Thymus (tissue), 11 donors: Measurements from ENCODE around the gene ESPN. TPM values are rescaled to one million over a fixed set of nuclear protein-coding genes. Genes with fewer than 3 reads are reported as not detected.
"Not testable (repeated sequence)": the region's sequence is repeated elsewhere in the genome, so short reads cannot be mapped to it uniquely, and the experiment has no call there.

Experiments
- DNase-seq, 9 donors: peaks; one replicate each; pipeline ENCODE4 v3.0.0-alpha.2; 2013; ENCODE audit warnings: low spot score in 9 of 9, low read depth in 6 of 9, missing footprints in 1 of 9
- H3K27ac ChIP-seq, 2 donors: one replicate each; pipeline ENCODE4 v1.5.1; 2013; ENCODE audit warnings: control low read depth in 1 of 2, low read depth in 1 of 2, low read length in 1 of 2, mild to moderate bottlenecking in 1 of 2, moderate library complexity in 1 of 2
- H3K27me3 ChIP-seq, 2 donors: one replicate each; pipeline ENCODE4 v1.5.1; 2013; ENCODE audit warnings: low read length in 1 of 2; ENCODE audit not compliant: control insufficient read depth in 2 of 2, insufficient read depth in 1 of 2
- H3K36me3 ChIP-seq, 2 donors: one replicate each; pipeline ENCODE4 v1.5.1; 2013; ENCODE audit warnings: low read length in 1 of 2, mild to moderate bottlenecking in 1 of 2, moderate library complexity in 1 of 2; ENCODE audit not compliant: control insufficient read depth in 2 of 2, insufficient read depth in 2 of 2
- H3K4me1 ChIP-seq, 2 donors: one replicate each; pipeline ENCODE4 v1.5.1; 2013; ENCODE audit warnings: low read length in 2 of 2; ENCODE audit not compliant: control insufficient read depth in 2 of 2, insufficient read depth in 2 of 2
- H3K4me3 ChIP-seq, 2 donors: one replicate each; pipeline ENCODE4 v1.5.1; 2013; ENCODE audit warnings: low read length in 2 of 2, control low read depth in 1 of 2, mild to moderate bottlenecking in 1 of 2
- H3K9me3 ChIP-seq, 2 donors: one replicate each; pipeline ENCODE4 v1.5.1; 2013; ENCODE audit warnings: low read length in 1 of 2, mild to moderate bottlenecking in 1 of 2; ENCODE audit not compliant: control insufficient read depth in 2 of 2, insufficient read depth in 1 of 2
- WGBS: extraction: QIAGEN DNeasy Blood & Tissue Kit; methylation state at CpG from one replicate; pipeline ENCODE4 v1.1.7; 2013; 5-methylcytosine and 5-hydroxymethylcytosine counted together
- polyA plus RNA-seq: library from polyadenylated mRNA; stranded (reverse); fragments of 200-250 nt; gene quantifications from one replicate; pipeline ENCODE4 v1.2.3, GENCODE V29; 2013
- total RNA-seq: library from RNA; stranded (reverse); fragments of 120-200 nt; gene quantifications from one replicate; pipeline ENCODE4 v1.2.4, GENCODE V29; 2013
- donor health status: healthy.

The ESPN gene
- total and polyA plus RNA-seq, 2 donors = 1.0 to 11.8 TPM

DNA sequence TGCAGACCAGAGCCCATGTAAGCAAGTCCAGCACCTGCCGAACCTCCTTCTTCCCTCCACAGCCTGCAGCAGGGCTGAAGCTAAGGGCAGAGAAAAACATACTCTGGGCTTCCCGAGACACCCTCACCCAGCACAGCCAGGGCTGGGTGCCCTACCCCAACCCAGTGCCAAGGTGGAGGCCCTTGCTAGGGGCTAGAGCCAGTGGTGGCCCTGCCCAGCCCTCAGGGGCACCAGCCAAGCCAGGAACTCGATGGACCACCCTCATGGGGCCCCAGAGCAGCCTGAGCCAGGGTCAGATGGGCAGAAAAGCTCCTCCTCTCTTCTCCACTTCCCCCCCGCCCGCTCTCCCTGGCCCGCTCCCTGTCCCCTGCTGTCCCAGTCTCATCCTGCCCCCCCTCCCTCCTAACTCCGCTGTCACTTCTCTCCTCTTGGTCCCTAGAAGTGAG is 25.5 kb downstream of the ESPN start:
- Histone ChIP-seq H3K9me3 (no peaks in the 10 kb centered on the region), H3K4me3 (no peak overlapping the region), H3K4me1 (peaks cover 0 to 3% of the 10 kb centered on the region in 2 donors), H3K36me3 (no peaks in the 10 kb centered on the region), H3K27me3 (peaks cover 70 to 95% of the 10 kb centered on the region in 2 donors), H3K27ac (no peak overlapping the region)
- 23% methylated on average over 7 of the region's 7 CpGs for WGBS
- DNase-seq = no peak

DNA sequence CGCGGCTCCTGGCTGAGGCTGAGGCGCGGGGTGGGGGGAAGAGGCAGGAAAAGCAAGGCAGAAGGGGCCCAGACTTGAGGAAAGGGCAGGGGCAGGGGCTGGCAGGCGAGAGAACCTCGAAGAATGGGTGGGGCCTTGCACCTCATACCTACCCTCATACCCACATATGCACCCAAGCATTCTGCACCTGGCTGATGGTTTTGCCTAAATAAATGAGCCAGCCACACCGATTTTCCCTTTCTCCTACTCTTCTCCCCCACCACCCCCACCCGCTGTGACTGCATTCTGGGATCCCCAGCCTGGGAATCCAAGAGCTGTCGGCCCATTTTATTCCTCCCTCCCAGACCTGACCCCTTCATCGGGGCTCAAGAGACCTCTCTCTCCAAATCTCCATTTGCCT is 25.9 kb downstream of the ESPN start:
- not testable (repeated sequence) for H3K36me3 ChIP-seq, H3K27ac ChIP-seq, H3K4me1 ChIP-seq, H3K9me3 ChIP-seq, DNase-seq, H3K4me3 ChIP-seq
- H3K27me3 ChIP-seq = peaks cover 71 to 92% of the 10 kb centered on the region in 2 donors
- 28% methylated on average over 10 of the region's 10 CpGs for WGBS

DNA sequence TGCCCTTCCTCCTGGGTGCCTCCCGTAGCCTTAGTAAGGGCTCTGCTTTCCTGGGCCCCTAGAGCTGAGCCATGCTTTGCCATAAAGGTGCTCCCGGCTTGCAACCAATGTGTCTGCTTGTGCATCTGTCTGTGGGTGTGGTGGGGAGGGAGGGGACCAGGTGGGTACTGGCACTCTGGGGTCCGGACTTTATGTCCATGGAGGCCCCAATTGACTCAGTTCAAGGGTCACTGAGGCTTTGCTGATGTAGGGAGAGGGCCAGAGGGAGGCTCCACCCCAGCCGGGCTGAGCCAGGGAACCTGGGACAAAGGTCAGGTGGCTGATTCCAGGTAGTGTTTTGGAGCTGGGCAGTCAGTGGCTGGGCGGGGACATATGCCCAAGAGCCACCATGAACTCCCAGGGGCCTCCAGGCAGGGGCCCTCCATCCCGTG is 26.4 kb downstream of the ESPN start:
- H3K36me3 ChIP-seq = no peaks in the 10 kb centered on the region
- H3K9me3 ChIP-seq = no peaks in the 10 kb centered on the region
- peaks cover 73 to 93% of the 10 kb centered on the region in 2 donors for H3K27me3 ChIP-seq
- no peak overlapping the region for H3K4me3 ChIP-seq
- WGBS = 85% methylated on average over 6 of the region's 6 CpGs
- H3K4me1 ChIP-seq = peaks cover 0 to 3% of the 10 kb centered on the region in 2 donors
- no peak for DNase-seq
- no peak overlapping the region for H3K27ac ChIP-seq

DNA sequence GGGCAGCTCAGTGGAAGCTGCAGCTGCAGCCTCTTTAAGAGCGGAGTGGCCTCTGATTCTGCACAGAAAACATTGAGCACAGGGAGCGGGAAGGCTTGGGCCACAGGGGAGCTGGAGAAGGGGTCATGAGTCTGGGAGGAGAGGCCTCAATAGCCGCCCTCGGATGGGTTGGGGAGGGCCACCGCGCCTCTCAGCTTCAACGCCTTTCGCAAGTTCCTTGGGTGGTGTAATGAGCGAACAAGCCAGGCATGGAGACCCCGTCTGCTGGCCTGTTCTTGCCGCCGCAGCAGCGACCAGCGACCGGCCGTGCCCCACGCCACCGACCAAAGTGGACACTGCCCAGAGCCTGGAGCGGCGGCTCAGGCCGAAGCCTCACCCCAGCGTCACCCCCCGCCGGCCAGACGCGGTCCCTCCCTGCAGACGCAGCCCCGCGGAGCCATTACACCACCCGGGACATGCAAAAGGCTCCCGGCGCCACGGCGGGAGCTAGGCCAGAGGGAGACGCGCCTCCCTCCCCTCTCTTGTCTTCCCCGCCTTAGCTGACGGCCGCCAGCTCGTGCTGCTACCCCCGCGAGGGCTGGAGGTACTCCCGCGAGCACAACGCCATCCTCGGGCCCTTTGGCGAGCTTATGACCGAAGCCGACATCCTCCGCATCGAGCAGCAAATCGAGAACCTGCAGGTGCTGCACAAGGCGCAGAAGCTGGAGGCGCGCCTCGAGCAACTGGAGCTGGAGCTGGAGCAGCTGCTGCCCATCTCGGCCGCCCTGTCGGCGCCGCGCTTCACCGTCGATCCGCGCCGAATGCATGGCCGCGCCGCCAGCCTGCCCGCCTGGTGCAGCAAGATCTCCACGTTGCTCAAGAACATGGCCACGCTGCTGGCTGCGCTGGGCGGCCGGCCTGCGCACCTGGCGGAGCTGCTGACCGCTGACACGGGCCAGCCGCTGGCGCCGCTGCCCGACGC is 29.6 kb downstream of the ESPN start:
- H3K4me1 ChIP-seq, H3K9me3 ChIP-seq, H3K27ac ChIP-seq, DNase-seq, H3K36me3 ChIP-seq, H3K4me3 ChIP-seq: not testable (repeated sequence)
- H3K27me3 ChIP-seq = peaks cover 61 to 89% of the 10 kb centered on the region in 2 donors
- 14% methylated on average over 85 of the region's 85 CpGs for WGBS

DNA sequence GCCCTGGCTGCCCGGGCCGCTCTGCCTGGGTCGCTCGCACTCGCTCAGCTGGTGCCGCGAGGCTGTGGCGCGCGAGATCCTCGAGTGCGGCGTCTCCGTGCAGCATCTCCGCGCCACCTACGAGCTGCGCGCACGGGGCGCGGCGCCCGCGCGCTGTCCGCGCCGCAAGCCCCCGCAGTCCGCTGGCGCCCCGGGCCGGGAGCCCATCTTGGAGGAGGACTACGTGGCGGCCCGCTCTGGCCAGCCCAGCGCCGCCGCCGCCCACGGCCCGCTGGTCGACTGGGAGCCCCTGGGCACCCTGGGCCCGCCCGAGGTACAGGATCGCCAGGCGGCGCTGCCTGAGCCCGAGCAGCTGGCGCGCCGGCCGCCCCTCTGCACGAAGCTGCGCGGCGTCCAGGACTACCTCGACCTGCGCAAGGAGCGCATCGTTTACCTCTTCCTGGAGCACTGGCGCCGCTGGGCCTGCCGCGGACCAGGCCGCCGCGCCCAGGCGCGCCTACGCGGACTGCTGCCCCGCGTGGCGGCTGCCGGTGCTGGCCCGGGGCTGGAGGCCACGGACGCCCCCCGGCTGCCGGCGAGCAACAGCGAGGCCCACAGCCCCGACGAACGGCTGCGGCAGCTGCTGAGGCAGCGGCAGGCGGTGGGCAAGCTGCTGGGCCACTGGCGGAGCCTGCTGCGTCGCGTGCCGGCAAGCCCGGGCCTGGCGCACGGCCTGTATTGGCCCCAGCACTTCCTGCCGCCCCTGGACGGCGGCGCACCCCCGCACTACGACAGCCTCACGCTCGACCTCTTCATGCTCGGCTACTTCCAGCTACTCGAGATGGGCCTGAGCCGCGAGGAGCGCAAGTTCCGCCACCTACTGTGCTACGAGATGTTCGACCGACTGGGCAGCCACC is 30.5 kb downstream of the ESPN start:
- 7% methylated on average over 115 of the region's 115 CpGs for WGBS
- peaks cover 0 to 7% of the 10 kb centered on the region in 2 donors for H3K4me1 ChIP-seq
- H3K27me3 ChIP-seq = peaks cover 54 to 89% of the 10 kb centered on the region in 2 donors
- no peaks in the 10 kb centered on the region for H3K9me3 ChIP-seq
- DNase-seq = no peak
- H3K4me3 ChIP-seq = no peak overlapping the region
- H3K36me3 ChIP-seq = no peaks in the 10 kb centered on the region
- no peak overlapping the region for H3K27ac ChIP-seq

DNA sequence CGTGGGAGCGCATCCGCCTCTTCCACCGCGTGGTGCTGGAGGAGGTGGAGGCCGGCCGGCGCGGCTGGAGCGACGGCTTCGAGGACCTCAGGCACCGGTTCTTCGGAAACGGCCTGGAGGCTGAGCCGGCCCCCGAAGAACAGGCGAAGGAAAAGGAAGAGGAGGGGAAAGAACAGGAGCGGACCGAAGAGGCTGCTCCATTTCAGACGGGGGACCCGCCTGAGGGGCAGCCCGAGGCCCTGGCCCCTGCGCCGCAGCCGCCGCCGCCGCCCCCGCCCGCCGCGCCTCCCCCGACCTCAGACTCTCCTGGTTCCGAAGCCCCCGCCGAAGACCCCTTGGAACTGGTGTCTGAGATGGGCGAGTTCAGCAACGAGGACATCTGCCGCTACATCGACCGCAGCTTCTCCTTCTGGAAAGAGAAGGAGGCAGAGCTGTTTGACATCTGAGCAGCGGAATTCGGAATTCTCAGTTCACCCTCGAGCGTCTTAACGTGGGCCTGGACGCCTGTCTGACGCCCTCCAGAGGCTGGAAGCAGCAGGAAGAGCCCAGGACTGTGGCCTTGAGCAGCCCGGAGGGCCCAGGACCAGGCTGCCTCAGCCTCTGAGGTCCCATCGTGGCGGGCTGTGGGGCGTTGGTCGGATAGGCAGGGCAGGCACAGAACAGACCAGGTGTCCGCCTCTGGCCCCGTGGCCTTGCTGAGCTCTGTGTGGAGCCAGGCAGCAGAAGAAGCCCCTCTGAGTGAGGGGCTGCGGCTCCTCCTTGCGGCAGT is 31.4 kb downstream of the ESPN start:
- not testable (repeated sequence) for H3K4me3 ChIP-seq

DNA sequence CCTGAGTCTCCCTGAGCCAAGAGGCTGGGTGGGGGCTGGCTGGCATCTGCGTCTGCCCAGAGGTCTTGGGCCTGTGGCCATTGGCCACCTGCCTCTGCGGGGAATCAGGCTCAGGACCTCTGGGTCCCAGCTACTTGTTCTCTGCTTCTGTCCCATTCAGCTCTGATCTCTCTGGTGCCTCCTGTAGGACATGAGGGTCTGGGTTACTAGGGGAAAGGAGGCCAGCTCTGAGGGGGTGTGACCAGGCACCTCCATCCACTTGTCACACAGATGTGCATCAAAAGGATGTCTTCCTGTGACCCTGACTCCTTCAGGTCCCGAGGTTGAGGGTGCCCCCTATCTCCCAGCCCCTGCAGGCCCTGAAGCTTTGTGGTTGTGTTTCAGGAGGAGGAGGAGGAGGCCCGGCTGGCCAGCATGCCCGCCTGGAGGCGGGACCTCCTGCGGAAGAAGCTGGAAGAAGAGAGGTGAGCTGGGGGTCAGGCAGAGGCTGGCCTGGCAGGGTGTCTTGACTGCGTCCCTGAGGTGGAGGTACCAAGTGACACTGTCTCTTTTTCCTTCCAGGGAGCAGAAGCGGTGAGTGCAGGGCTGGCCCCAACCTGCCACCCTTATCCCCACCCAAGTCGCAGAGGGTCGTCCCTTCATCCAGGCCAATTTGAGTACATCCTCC is 32.4 kb downstream of the ESPN start:
- Histone ChIP-seq H3K9me3 (no peaks in the 10 kb centered on the region), H3K4me1 (peaks cover 0 to 15% of the 10 kb centered on the region in 2 donors), H3K27me3 (peaks cover 53 to 89% of the 10 kb centered on the region in 2 donors), H3K36me3 (no peaks in the 10 kb centered on the region), H3K27ac (no peak overlapping the region), H3K4me3 (no peak overlapping the region)
- DNase-seq = no peak
- WGBS = 90% methylated on average over 11 of the region's 11 CpGs

More for the DNA sequence above, 31.4 kb downstream of the ESPN start:
- H3K27me3 ChIP-seq = peaks cover 60 to 89% of the 10 kb centered on the region in 2 donors
- H3K4me1 ChIP-seq = peaks cover 0 to 15% of the 10 kb centered on the region in 2 donors
- H3K36me3 ChIP-seq, H3K9me3 ChIP-seq, DNase-seq, H3K27ac ChIP-seq: not testable (repeated sequence)
- whole genome bisulfite sequencing = 29% methylated on average over 58 of the region's 58 CpGs

DNA sequence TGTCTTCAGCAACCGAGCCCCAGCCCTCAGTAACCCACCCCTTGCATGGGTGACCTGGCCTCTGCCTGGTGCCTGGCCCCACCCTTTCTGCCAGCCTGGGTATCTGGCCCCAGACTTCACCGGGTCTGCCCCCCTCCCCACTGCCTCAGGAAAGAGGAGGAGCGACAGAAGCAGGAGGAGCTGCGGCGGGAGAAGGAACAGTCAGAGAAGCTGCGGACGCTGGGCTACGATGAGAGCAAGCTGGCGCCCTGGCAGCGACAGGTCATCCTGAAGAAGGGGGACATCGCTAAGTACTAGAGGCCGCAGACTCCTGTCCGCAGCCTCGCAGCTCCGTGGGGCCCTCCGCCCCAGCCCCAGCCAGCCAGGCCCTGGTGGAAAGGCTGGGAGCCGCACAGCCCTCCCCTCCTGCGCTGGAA is 35.3 kb downstream of the ESPN start:
- Histone ChIP-seq H3K4me1 (peaks cover 0 to 15% of the 10 kb centered on the region in 2 donors), H3K27me3 (peaks cover 41 to 83% of the 10 kb centered on the region in 2 donors), H3K9me3 (no peaks in the 10 kb centered on the region), H3K4me3 (peak overlapping the region; percentile 26 to 42), H3K36me3 (peaks cover 0 to 4% of the 10 kb centered on the region in 2 donors), H3K27ac (peak overlapping the region; percentile 43 to 74)
- 6% methylated on average over 18 of the region's 18 CpGs for WGBS
- DNase-seq = peak in 3 of 9 donors; percentile 11 to 55 (median 30)
